Activated CD4-positive, CD25-positive, alpha-beta regulatory T cell treated with anti-CD3 and anti-CD28 coated beads, Interleukin-2, amount 50 U/mL, for 72 hours (primary cell): ENCODE results near the gene PRDM5.

Experiments
- DNase-seq: peaks from one replicate; pipeline ENCODE4 v3.0.0; 2021

Gene PRDM5

GRCh38 chr4:120902925-120903324, 19.6 kb downstream of the PRDM5 start:
- DNase-seq = no peak

- no peak for DNase-seq
These were observed 20.8 kb downstream of the PRDM5 start for GRCh38 chr4:120901731-120902130.

GRCh38 chr4:120897981-120898719, 24.4 kb downstream of the PRDM5 start:
- DNase-seq = no peak

- no peak for DNase-seq
These were observed 27.0 kb downstream of the PRDM5 start for GRCh38 chr4:120895554-120895953.

GRCh38 chr4:120893314-120893713, 29.2 kb downstream of the PRDM5 start:
- no peak for DNase-seq

- no peak for DNase-seq
These were observed 36.3 kb downstream of the PRDM5 start for GRCh38 chr4:120886191-120886590.

GRCh38 chr4:120881846-120882245, 40.7 kb downstream of the PRDM5 start:
- DNase-seq = no peak

GRCh38 chr4:120881351-120881750, 41.2 kb downstream of the PRDM5 start:
- no peak for DNase-seq

- DNase-seq = no peak
These were observed 45.5 kb downstream of the PRDM5 start for GRCh38 chr4:120877021-120877420.

- no peak for DNase-seq
These were observed 47.4 kb downstream of the PRDM5 start for GRCh38 chr4:120874792-120875774.

GRCh38 chr4:120873554-120873953, 49.0 kb downstream of the PRDM5 start:
- no peak for DNase-seq

- DNase-seq = no peak
These were observed 51.4 kb downstream of the PRDM5 start for GRCh38 chr4:120871173-120871572.

GRCh38 chr4:120870279-120870673, 52.2 kb downstream of the PRDM5 start:
- DNase-seq = no peak

- DNase-seq = no peak
These were observed 52.8 kb downstream of the PRDM5 start for GRCh38 chr4:120869613-120870278.

- DNase-seq = no peak
These were observed 55.0 kb downstream of the PRDM5 start for GRCh38 chr4:120867506-120867905.

GRCh38 chr4:120865985-120866384, 56.5 kb downstream of the PRDM5 start:
- no peak for DNase-seq

GRCh38 chr4:120864969-120865368, 57.6 kb downstream of the PRDM5 start:
- DNase-seq = no peak

- DNase-seq = no peak
These were observed 60.1 kb downstream of the PRDM5 start for GRCh38 chr4:120862432-120862831.

GRCh38 chr4:120861852-120862251, 60.7 kb downstream of the PRDM5 start:
- no peak for DNase-seq

- no peak for DNase-seq
These were observed 63.8 kb downstream of the PRDM5 start for GRCh38 chr4:120858776-120859175.

GRCh38 chr4:120857312-120857711, 65.2 kb downstream of the PRDM5 start:
- DNase-seq = no peak

GRCh38 chr4:120856294-120856693, 66.2 kb downstream of the PRDM5 start:
- DNase-seq = no peak

GRCh38 chr4:120855307-120856001, 67.1 kb downstream of the PRDM5 start:
- DNase-seq = no peak
